Thyroid gland (tissue), 4 donors: ENCODE measurements around the gene ELF3. TPM values are rescaled to one million over a fixed set of nuclear protein-coding genes. Genes with fewer than 3 reads are reported as not detected.
A peak's percentile ranks its signal among the peaks of the same experiment; 100 is the strongest.

Experiments
- DNase-seq, 2 donors: peaks; one replicate each; pipeline ENCODE4 v3.0.0-alpha.2; 2019
- H3K27ac ChIP-seq, 3 donors: fragments of 200-600 bp; sonication (generic); 1 replicate in 2 of 3; 2 replicates in 1 of 3; pipeline ENCODE4 v1.5.1; 2016 to 2019; ENCODE audit warnings: mild to moderate bottlenecking in 1 of 3, moderate library complexity in 1 of 3
- H3K27me3 ChIP-seq: fragments of 200-600 bp; sonication (generic); one replicate; pipeline ENCODE4 v1.5.1; 2019
- H3K36me3 ChIP-seq, 2 donors: fragments of 200-600 bp; sonication (generic); one replicate each; pipeline ENCODE4 v1.5.1; 2016 to 2019
- H3K4me1 ChIP-seq, 2 donors: fragments of 200-600 bp; sonication (generic); one replicate each; pipeline ENCODE4 v1.5.1; 2017 to 2019
- H3K4me3 ChIP-seq, 3 donors: fragments of 200-600 bp; sonication (generic); replicated peaks in 1 of 3; 1 replicate in 2 of 3; 2 replicates in 1 of 3; pipeline ENCODE4 v1.5.1; 2016; ENCODE audit warnings: mild to moderate bottlenecking in 1 of 3
- H3K9me3 ChIP-seq: fragments of 200-600 bp; sonication (generic); one replicate; pipeline ENCODE4 v1.5.1; 2017
- POLR2A ChIP-seq, 2 donors: fragments of 450-650 bp; IDR thresholded peaks; one replicate each; pipeline ENCODE4 v1.6.1; 2017; ENCODE audit warnings: antibody characterized with exemption in 2 of 2, mild to moderate bottlenecking in 2 of 2, moderate library complexity in 1 of 2
- WGBS, 2 donors: methylation state at CpG; one replicate each; pipeline ENCODE4 v1.1.5; 2017; 5-methylcytosine and 5-hydroxymethylcytosine counted together
- intact Hi-C: fragments of 100-400 bp; cut with DNase I; formaldehyde crosslinking; loops from one replicate; pipeline ENCODE4 v1.15.1; 2023
- total RNA-seq, 4 donors: library from RNA; depleted of rRNA; stranded (reverse); fragments of >200 nt; gene quantifications; one replicate each; pipeline ENCODE4 v1.2.3, GENCODE V29; 2016
- TF ChIP-seq, protein P1 (sequence below), 6 experiments: fragments of 200-600 bp in 3 of 6; fragments of 450-650 bp in 3 of 6; sonication (generic) in 3 of 6; IDR thresholded peaks; one replicate each; pipeline ENCODE4 v1.5.1; 2016 to 2019; ENCODE audit warnings: antibody characterized with exemption in 6 of 6, mild to moderate bottlenecking in 2 of 6, inconsistent platforms in 1 of 6, moderate library complexity in 1 of 6

ELF3 gene
- total RNA-seq, 4 donors from 2014 or later, result 6.6 to 28.8 (median 12.6) TPM

DNA sequence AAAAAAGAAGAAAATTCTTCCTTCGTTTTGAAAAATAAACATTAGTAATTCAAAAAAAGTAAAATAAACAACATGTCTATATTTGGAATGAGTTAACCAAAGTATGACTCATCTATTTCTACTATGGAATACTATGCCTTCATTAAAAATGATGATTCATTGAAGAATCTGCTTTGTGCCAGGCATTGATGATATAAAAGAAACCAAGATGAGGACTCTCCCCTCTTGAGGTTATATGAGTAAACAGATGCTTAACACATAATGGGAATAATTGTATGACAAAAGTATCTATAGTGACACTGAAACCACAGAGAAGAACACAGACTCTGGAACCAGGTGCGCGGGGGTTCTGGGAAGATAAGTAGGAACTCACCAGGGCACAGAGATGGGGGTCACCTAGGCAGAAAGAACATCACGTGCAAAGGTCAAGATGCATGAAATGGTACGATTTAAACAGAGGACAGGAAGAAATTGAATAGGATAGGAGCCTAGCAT lies 18.8 kb downstream of the ELF3 start:
- intact Hi-C loops, result no loop called here
- Histone ChIP-seq H3K9me3 (no peaks in the 10 kb centered on the region), H3K4me3 (no peak overlapping the region), H3K36me3 (no peaks in the 10 kb centered on the region), H3K4me1 (peaks cover 0 to 1% of the 10 kb centered on the region in 2 donors), H3K27me3 (no peaks in the 10 kb centered on the region), H3K27ac (no peak overlapping the region)
- DNase-seq, result no peak
- WGBS, 2 donors, result 83 to 84% methylated on average over 5 of the region's 5 CpGs
- TF ChIP-seq POLR2A (IDR thresholded peaks at IDR 0.05), result no peak
- TF ChIP-seq, protein P1, sequence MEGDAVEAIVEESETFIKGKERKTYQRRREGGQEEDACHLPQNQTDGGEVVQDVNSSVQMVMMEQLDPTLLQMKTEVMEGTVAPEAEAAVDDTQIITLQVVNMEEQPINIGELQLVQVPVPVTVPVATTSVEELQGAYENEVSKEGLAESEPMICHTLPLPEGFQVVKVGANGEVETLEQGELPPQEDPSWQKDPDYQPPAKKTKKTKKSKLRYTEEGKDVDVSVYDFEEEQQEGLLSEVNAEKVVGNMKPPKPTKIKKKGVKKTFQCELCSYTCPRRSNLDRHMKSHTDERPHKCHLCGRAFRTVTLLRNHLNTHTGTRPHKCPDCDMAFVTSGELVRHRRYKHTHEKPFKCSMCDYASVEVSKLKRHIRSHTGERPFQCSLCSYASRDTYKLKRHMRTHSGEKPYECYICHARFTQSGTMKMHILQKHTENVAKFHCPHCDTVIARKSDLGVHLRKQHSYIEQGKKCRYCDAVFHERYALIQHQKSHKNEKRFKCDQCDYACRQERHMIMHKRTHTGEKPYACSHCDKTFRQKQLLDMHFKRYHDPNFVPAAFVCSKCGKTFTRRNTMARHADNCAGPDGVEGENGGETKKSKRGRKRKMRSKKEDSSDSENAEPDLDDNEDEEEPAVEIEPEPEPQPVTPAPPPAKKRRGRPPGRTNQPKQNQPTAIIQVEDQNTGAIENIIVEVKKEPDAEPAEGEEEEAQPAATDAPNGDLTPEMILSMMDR (IDR thresholded peaks at IDR 0.05), result no peak

DNA sequence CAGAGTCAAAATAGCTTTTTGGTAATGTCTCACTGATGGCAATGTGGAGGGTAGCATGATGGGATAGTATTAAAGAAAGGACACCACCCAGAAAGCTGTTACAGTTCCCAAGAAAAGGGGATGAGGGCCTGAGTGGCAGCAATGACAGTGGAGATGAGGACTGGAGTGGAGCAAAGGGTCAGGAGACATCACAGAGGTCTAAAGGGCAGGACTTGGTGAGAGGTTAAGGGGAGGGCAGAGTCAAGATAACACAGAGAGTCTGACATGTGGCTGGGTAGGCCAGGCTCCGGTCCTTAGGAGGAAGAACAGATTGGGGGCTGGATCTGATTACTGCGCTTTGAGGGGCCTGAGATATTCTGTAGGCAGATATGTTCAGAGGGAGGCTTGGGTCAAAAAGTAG lies 19.3 kb downstream of the ELF3 start:
- Histone ChIP-seq H3K27me3 (no peaks in the 10 kb centered on the region), H3K27ac (no peak overlapping the region), H3K9me3 (no peaks in the 10 kb centered on the region), H3K36me3 (no peaks in the 10 kb centered on the region), H3K4me3 (no peak overlapping the region), H3K4me1 (peaks cover 4 to 6% of the 10 kb centered on the region in 2 donors)
- no peak for DNase-seq
- TF ChIP-seq POLR2A (IDR thresholded peaks at IDR 0.05), result no peak
- TF ChIP-seq, protein P1 (IDR thresholded peaks at IDR 0.05), result no peak
- intact Hi-C loops, result no loop called here
- 87 to 93% methylated on average over 2 of the region's 2 CpGs for WGBS, 2 donors

DNA sequence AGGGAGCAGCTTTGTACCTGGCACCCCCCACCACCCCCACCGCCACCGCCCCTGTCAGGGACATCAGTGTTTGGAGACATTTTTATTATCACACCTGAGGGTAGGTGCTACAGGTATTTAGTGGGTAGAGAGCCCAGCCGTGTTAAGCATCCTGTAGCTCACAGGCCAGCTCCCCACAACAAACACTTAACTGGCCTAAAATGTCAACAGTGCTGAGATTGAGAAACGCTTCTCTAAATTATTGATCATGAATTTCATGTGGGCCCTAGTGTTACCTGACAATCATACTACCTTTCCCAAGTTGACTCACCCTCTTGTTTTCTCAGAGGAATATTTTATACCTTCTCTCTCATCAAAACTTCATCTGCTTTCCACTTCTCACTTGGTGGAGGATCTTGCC lies 21.4 kb downstream of the ELF3 start:
- DNase-seq, result no peak
- H3K4me3 ChIP-seq, result no peak overlapping the region
- no peaks in the 10 kb centered on the region for H3K9me3 ChIP-seq
- no peak for TF ChIP-seq POLR2A (IDR thresholded peaks at IDR 0.05)
- TF ChIP-seq, protein P1 (IDR thresholded peaks at IDR 0.05), result no peak
- no peaks in the 10 kb centered on the region for H3K27me3 ChIP-seq
- intact Hi-C loops, result no loop called here
- 87 to 92% methylated on average over 4 of the region's 4 CpGs for WGBS, 2 donors
- H3K27ac ChIP-seq, result no peak overlapping the region
- H3K36me3 ChIP-seq, result no peaks in the 10 kb centered on the region
- peaks cover 10 to 11% of the 10 kb centered on the region in 2 donors for H3K4me1 ChIP-seq

DNA sequence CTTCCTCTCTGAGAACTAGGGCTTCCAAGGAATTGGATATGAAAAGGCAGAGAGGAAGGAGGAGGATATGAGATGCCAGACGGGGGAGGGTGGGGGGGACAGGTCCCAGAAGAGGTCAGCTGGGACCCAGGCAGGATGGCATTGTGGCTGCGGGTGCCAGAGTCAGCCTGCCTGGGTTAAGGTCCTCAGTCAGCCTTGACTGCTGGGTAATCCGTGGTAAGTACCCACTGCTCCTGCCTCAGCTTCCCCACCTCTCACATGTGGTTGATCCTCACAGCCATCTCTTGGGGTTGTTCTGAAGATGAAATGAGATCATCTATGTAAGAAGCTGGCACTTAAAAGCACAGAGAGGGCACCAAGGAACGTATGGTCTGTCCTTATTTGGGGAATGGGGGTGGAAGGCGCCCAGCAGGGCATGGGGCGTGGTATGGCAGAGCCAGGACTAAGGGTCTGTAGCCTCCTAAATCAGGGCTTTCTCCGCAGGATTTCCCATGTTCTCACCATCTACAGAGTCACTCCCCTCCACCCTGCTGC lies 23.8 kb downstream of the ELF3 start:
- Histone ChIP-seq H3K27me3 (no peaks in the 10 kb centered on the region), H3K27ac (peak overlapping the region in 1 of 3 donors; percentile 41), H3K36me3 (no peaks in the 10 kb centered on the region), H3K4me1 (peaks cover 10 to 11% of the 10 kb centered on the region in 2 donors), H3K4me3 (no peak overlapping the region), H3K9me3 (no peaks in the 10 kb centered on the region)
- TF ChIP-seq, protein P1 (IDR thresholded peaks at IDR 0.05), result no peak
- TF ChIP-seq POLR2A (IDR thresholded peaks at IDR 0.05), result no peak
- 79 to 86% methylated on average over 4 to 7 of the region's 7 CpGs for WGBS, 2 donors
- DNase-seq, result no peak
- intact Hi-C loops, result no loop called here

DNA sequence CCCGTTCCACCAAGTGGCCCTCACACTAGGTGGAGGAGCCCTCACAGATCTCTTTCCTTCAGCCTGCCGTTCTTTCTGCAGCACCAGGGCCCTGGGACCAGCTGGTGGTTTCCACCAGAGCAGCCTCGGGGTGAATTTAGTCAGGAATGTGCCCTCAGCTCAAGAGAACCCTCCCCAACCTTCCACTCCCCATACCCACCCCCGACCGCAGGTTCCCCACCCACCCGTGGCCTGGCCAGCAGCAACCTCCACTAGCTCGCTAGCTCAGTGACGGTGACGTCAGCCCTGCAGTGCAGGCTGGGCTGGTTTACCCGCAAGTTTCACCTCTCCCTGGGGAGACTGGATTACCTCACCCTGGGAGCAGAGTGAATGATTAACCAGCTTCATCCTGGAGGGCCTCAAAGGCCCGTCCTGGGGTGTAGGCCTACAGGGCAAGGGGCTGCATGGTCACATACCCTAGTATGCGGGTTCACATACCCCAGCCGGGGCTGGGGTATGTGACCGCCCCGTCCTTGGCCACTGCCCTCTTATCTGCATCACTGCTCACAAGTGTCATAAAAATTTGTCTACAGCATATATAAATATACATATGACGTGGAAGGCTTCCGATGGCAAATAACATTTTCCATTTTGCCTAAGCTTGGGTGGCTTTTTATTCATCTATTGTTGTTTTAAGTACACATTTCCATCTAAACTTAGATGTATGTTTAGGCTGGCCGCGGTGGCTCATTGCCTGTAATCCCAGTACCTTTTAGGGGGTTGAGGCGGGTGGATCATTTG lies 24.5 kb downstream of the ELF3 start:
- TF ChIP-seq POLR2A (IDR thresholded peaks at IDR 0.05), result no peak
- TF ChIP-seq, protein P1 (IDR thresholded peaks at IDR 0.05), result no peak
- DNase-seq, result peak; percentile 86 to 87

More for the DNA sequence above, 24.5 kb downstream of the ELF3 start:
- 50 to 51% methylated on average over 17 to 18 of the region's 20 CpGs for WGBS, 2 donors
- Histone ChIP-seq H3K27ac (peak overlapping the region in 1 of 3 donors; percentile 41), H3K27me3 (no peaks in the 10 kb centered on the region), H3K36me3 (no peaks in the 10 kb centered on the region), H3K4me3 (no peak overlapping the region), H3K4me1 (peaks cover 10 to 11% of the 10 kb centered on the region in 2 donors), H3K9me3 (no peaks in the 10 kb centered on the region)
- intact Hi-C loops, result no loop called here
